MCF 10A (cell line): ENCODE results near the gene SPDYE4. TPM values are rescaled to one million over a fixed set of nuclear protein-coding genes. Genes with fewer than 3 reads are reported as not detected.

Source experiments
- BruUV-seq: library from RNA; stranded (reverse); fragments of 400-500 nt; replicated peaks from 2 replicates; lab custom pipeline; 2021; lab: Mats Ljungman, UMichigan
- CTCF ChIA-PET: fragments of 300-600 bp; sonication (Branson Sonifier 250); formaldehyde crosslinking; extraction: SDS; loops from one replicate; lab custom pipeline; 2021; ENCODE audit warnings: antibody characterized with exemption, inconsistent platforms; lab: Yijun Ruan, JAX
- POLR2A ChIA-PET: fragments of 300-600, 350-650 bp; sonication (Branson Sonifier 250); formaldehyde crosslinking; extraction: SDS; loops from one replicate; lab custom pipeline; 2020; ENCODE audit warnings: antibody characterized with exemption, inconsistent platforms; lab: Yijun Ruan, JAX
- DNase-seq: peaks from one replicate; pipeline ENCODE4 v3.0.0-alpha.2; 2018; ENCODE audit not compliant: unreplicated experiment
- H3K27ac Mint-ChIP-seq: one replicate; pipeline ENCODE4 v1.8.0; 2022; ENCODE audit warnings: mild to moderate bottlenecking, low read depth, mixed read lengths; ENCODE audit not compliant: unreplicated experiment
- H3K27me3 Mint-ChIP-seq: one replicate; pipeline ENCODE4 v1.8.0; 2022; ENCODE audit warnings: mixed read lengths; ENCODE audit not compliant: insufficient read depth, unreplicated experiment
- H3K36me3 Mint-ChIP-seq: one replicate; pipeline ENCODE4 v1.8.0; 2022; ENCODE audit warnings: mild to moderate bottlenecking, moderate library complexity, mixed read lengths; ENCODE audit not compliant: insufficient read depth, unreplicated experiment
- H3K4me1 Mint-ChIP-seq: one replicate; pipeline ENCODE4 v1.8.0; 2022; ENCODE audit warnings: mixed read lengths; ENCODE audit not compliant: insufficient read depth, unreplicated experiment
- H3K4me3 Mint-ChIP-seq: one replicate; pipeline ENCODE4 v1.8.0; 2022; ENCODE audit warnings: mild to moderate bottlenecking, moderate library complexity, mixed read lengths; ENCODE audit not compliant: unreplicated experiment
- H3K9me3 Mint-ChIP-seq: one replicate; pipeline ENCODE4 v1.8.0; 2022; ENCODE audit warnings: mixed read lengths; ENCODE audit not compliant: unreplicated experiment
- CTCF ChIP-seq: fragments of 200-600 bp; IDR thresholded peaks from one replicate; pipeline ENCODE4 v1.8.0; 2022; ENCODE audit warnings: antibody characterized with exemption, mild to moderate bottlenecking; ENCODE audit not compliant: unreplicated experiment
- intact Hi-C: fragments of 100-400 bp; cut with micrococcal nuclease; formaldehyde crosslinking; loops from 2 replicates; pipeline ENCODE4 v1.14.1; 2022
- total RNA-seq: library from RNA; stranded (reverse); gene quantifications from 2 replicates; pipeline ENCODE4 v1.2.3, GENCODE V29; 2022

Gene SPDYE4
- total RNA-seq, 1 experiment from 2014 or later, result not detected

- POLR2A ChIA-PET, result no interaction called here
- no peak for DNase-seq
These were observed 22.9 kb downstream of the SPDYE4 start for GRCh38 chr17:8735336-8735939.

GRCh38 chr17:8734876-8735275, 23.5 kb downstream of the SPDYE4 start:
- no peak for DNase-seq
- H3K9me3 Mint-ChIP-seq, result no peaks in the 10 kb centered on the region
- CTCF ChIA-PET, result interaction anchor here (1.4 kb wide), 1 partner anchor 11 kb away, joined by 6 read pairs; no protein-coding TSS in a partner anchor
- no peak overlapping the region for H3K4me3 Mint-ChIP-seq
- H3K27ac Mint-ChIP-seq, result no peak overlapping the region
- intact Hi-C loops, result no loop called here
- POLR2A ChIA-PET, result no interaction called here
- no peaks in the 10 kb centered on the region for H3K4me1 Mint-ChIP-seq
- H3K36me3 Mint-ChIP-seq, result no peaks in the 10 kb centered on the region
- no TSS peak for BruUV-seq
- TF ChIP-seq CTCF, result no peak
- peaks cover 40% of the 10 kb centered on the region for H3K27me3 Mint-ChIP-seq

More at GRCh38 chr17:8735336-8735939, 22.9 kb downstream of the SPDYE4 start:
- CTCF ChIA-PET, result interaction anchor here (0.9 to 1.4 kb wide), 2 partner anchors 10 to 11 kb away, joined by 4 to 6 read pairs; no protein-coding TSS in a partner anchor
- no TSS peak for BruUV-seq
- TF ChIP-seq CTCF, result no peak
- Mint-ChIP-seq H3K9me3 (no peaks in the 10 kb centered on the region), H3K36me3 (no peaks in the 10 kb centered on the region), H3K4me1 (no peaks in the 10 kb centered on the region), H3K4me3 (no peak overlapping the region), H3K27me3 (peaks cover 40% of the 10 kb centered on the region), H3K27ac (no peak overlapping the region)
- intact Hi-C loops, result no loop called here

GRCh38 chr17:8732406-8733085, 25.8 kb downstream of the SPDYE4 start:
- intact Hi-C loops, result no loop called here
- Mint-ChIP-seq H3K27ac (no peak overlapping the region), H3K27me3 (peaks cover 20% of the 10 kb centered on the region), H3K4me3 (no peak overlapping the region), H3K9me3 (no peaks in the 10 kb centered on the region), H3K4me1 (peaks cover 4% of the 10 kb centered on the region), H3K36me3 (no peaks in the 10 kb centered on the region)
- no TSS peak for BruUV-seq
- ChIA-PET CTCF (interaction anchor here (0.6 to 1.7 kb wide), 4 partner anchors 10 to 265 kb away, joined by 3 to 6 read pairs (median 4); no protein-coding TSS in a partner anchor), POLR2A (interaction anchor here (0.8 to 0.9 kb wide), 2 partner anchors 102 to 122 kb away, joined by 3 read pairs; partner anchors contain the start of gene MYH10)
- TF ChIP-seq CTCF, result no peak
- DNase-seq, result no peak

GRCh38 chr17:8729860-8730259, 28.5 kb downstream of the SPDYE4 start:
- ChIA-PET CTCF (no interaction called here), POLR2A (no interaction called here)
- no peaks in the 10 kb centered on the region for H3K9me3 Mint-ChIP-seq
- intact Hi-C loops, result loop anchor here (10.0 kb wide), 1 partner anchor 95 kb away; the partner anchor contains the start of gene MYH10
- BruUV-seq, result no TSS peak
- DNase-seq, result no peak
- no peak overlapping the region for H3K4me3 Mint-ChIP-seq
- H3K27ac Mint-ChIP-seq, result no peak overlapping the region
- TF ChIP-seq CTCF, result no peak
- H3K36me3 Mint-ChIP-seq, result no peaks in the 10 kb centered on the region
- H3K4me1 Mint-ChIP-seq, result peaks cover 13% of the 10 kb centered on the region
- no peaks in the 10 kb centered on the region for H3K27me3 Mint-ChIP-seq
